DOHH2 (cell line): Measurements from ENCODE around the gene MAP1LC3A.

Source experiments
- H3F3A ChIP-seq: fragments of 200-600 bp; sonication (generic), shearing (Covaris generic); 2 replicates; pipeline ENCODE4 v1.6.0; 2016; ENCODE audit warnings: antibody characterized with exemption, mild to moderate bottlenecking; ENCODE audit not compliant: control insufficient read depth, insufficient read depth
- H3K27ac ChIP-seq: fragments of 200-600 bp; sonication (generic); 2 replicates; pipeline ENCODE4 v1.5.1; 2014; ENCODE audit warnings: low read depth, mild to moderate bottlenecking, low read length, moderate library complexity
- H3K27me3 ChIP-seq: fragments of 200-600 bp; sonication (generic); 2 replicates; pipeline ENCODE4 v1.6.1; 2014; ENCODE audit warnings: mild to moderate bottlenecking, low read length, mixed read lengths; ENCODE audit not compliant: control insufficient read depth
- H3K36me3 ChIP-seq: fragments of 200-600 bp; sonication (generic); 2 replicates; pipeline ENCODE4 v1.6.1; 2014; ENCODE audit warnings: mild to moderate bottlenecking, low read length, moderate library complexity, mixed read lengths; ENCODE audit not compliant: control insufficient read depth
- H3K4me1 ChIP-seq: fragments of 200-600 bp; sonication (generic); 2 replicates; pipeline ENCODE4 v1.6.1; 2014; ENCODE audit warnings: mild to moderate bottlenecking, low read length, mixed read lengths; ENCODE audit not compliant: control insufficient read depth
- H3K4me2 ChIP-seq: fragments of 200-600 bp; sonication (generic); 2 replicates; pipeline ENCODE4 v1.6.0; 2014; ENCODE audit warnings: mild to moderate bottlenecking, low read length, moderate library complexity
- H3K4me3 ChIP-seq: fragments of 200-600 bp; sonication (generic); 2 replicates; pipeline ENCODE4 v1.5.1; 2014; ENCODE audit warnings: mild to moderate bottlenecking, low read length, mixed read lengths
- H3K79me2 ChIP-seq: fragments of 200-600 bp; sonication (generic); 2 replicates; pipeline ENCODE4 v1.6.1; 2014; ENCODE audit warnings: mild to moderate bottlenecking, low read length, mixed read lengths; ENCODE audit not compliant: control insufficient read depth
- H3K9me2 ChIP-seq: fragments of 200-600 bp; sonication (generic); replicated peaks from 2 replicates; pipeline ENCODE4 v1.6.1; 2014; ENCODE audit warnings: mild to moderate bottlenecking, low read length, mixed read lengths; ENCODE audit not compliant: control insufficient read depth
- H3K9me3 ChIP-seq: fragments of 200-600 bp; sonication (generic); 2 replicates; pipeline ENCODE4 v1.6.1; 2014; ENCODE audit warnings: antibody characterized with exemption, low read length, mixed read lengths; ENCODE audit not compliant: control insufficient read depth, insufficient read depth
- H4K20me1 ChIP-seq: fragments of 200-600 bp; sonication (generic); 2 replicates; pipeline ENCODE4 v1.6.0; 2014; ENCODE audit warnings: low read depth, mild to moderate bottlenecking, antibody characterized with exemption, low read length, moderate library complexity; ENCODE audit not compliant: control insufficient read depth, insufficient read depth
- CTCF ChIP-seq: fragments of 200-600 bp; sonication (generic); IDR thresholded peaks from one replicate; pipeline ENCODE4 v1.5.1; 2014; ENCODE audit warnings: antibody characterized with exemption, mild to moderate bottlenecking, low read depth, low read length; ENCODE audit not compliant: poor library complexity, severe bottlenecking
- EZH2phosphoT487 ChIP-seq: fragments of 200-600 bp; sonication (generic); IDR thresholded peaks from 2 replicates; pipeline ENCODE4 v1.6.1; 2017; ENCODE audit warnings: borderline replicate concordance, mild to moderate bottlenecking, antibody characterized with exemption, low read length, moderate library complexity, mixed read lengths

MAP1LC3A gene

GRCh38 chr20:34575271-34575670, 16.8 kb downstream of the MAP1LC3A start:
- no peak for TF ChIP-seq EZH2phosphoT487
- no peak for TF ChIP-seq CTCF
- Histone ChIP-seq H3K36me3 (peaks cover 9% of the 10 kb centered on the region), H3F3A (no peaks in the 10 kb centered on the region), H4K20me1 (no peaks in the 10 kb centered on the region), H3K4me1 (peaks cover 13% of the 10 kb centered on the region), H3K4me2 (no peak overlapping the region), H3K27me3 (no peaks in the 10 kb centered on the region), H3K4me3 (no peak overlapping the region), H3K27ac (no peak overlapping the region), H3K9me3 (no peaks in the 10 kb centered on the region), H3K79me2 (no peaks in the 10 kb centered on the region), H3K9me2 (no peaks in the 10 kb centered on the region)

- Histone ChIP-seq H3K9me2 (no peaks in the 10 kb centered on the region), H3K4me2 (no peak overlapping the region), H4K20me1 (no peaks in the 10 kb centered on the region), H3K9me3 (peaks cover 4% of the 10 kb centered on the region; the same call in 1 of the 2 replicates), H3K79me2 (no peaks in the 10 kb centered on the region), H3K27ac (no peak overlapping the region), H3K27me3 (no peaks in the 10 kb centered on the region), H3K4me3 (no peak overlapping the region), H3F3A (no peaks in the 10 kb centered on the region), H3K36me3 (peaks cover 14% of the 10 kb centered on the region), H3K4me1 (peaks cover 17% of the 10 kb centered on the region)
- no peak for TF ChIP-seq EZH2phosphoT487
- no peak for TF ChIP-seq CTCF
Measured at GRCh38 chr20:34575756-34576155, 17.2 kb downstream of the MAP1LC3A start.

GRCh38 chr20:34577061-34577460, 18.5 kb downstream of the MAP1LC3A start:
- no peak overlapping the region for H3K4me3 ChIP-seq
- H3K4me1 ChIP-seq: peaks cover 13% of the 10 kb centered on the region
- no peaks in the 10 kb centered on the region for H3K79me2 ChIP-seq
- TF ChIP-seq EZH2phosphoT487 (no peak), CTCF (no peak)
- no peaks in the 10 kb centered on the region for H3K27me3 ChIP-seq
- H4K20me1 ChIP-seq: no peaks in the 10 kb centered on the region
- H3K27ac ChIP-seq: no peak overlapping the region
- no peak overlapping the region for H3K4me2 ChIP-seq
- H3K9me3 ChIP-seq: peaks cover 4% of the 10 kb centered on the region; the same call in 1 of the 2 replicates
- H3K9me2 ChIP-seq: no peaks in the 10 kb centered on the region
- H3F3A ChIP-seq: no peaks in the 10 kb centered on the region
- peaks cover 19% of the 10 kb centered on the region for H3K36me3 ChIP-seq

- Histone ChIP-seq H3K27ac (no peak overlapping the region), H3F3A (no peaks in the 10 kb centered on the region), H3K9me3 (peaks cover 4% of the 10 kb centered on the region; the same call in 1 of the 2 replicates), H3K4me3 (no peak overlapping the region), H3K4me2 (no peak overlapping the region), H3K36me3 (peaks cover 19% of the 10 kb centered on the region), H3K27me3 (no peaks in the 10 kb centered on the region), H3K4me1 (peaks cover 13% of the 10 kb centered on the region), H3K9me2 (no peaks in the 10 kb centered on the region), H4K20me1 (no peaks in the 10 kb centered on the region), H3K79me2 (no peaks in the 10 kb centered on the region)
- TF ChIP-seq EZH2phosphoT487 (no peak), CTCF (no peak)
Measured at GRCh38 chr20:34578025-34578424, 19.5 kb downstream of the MAP1LC3A start.
